ENCODE data around the gene LCE3D.

The LCE3D gene

GRCh38 chr1:152543820-152544219, 36.5 kb downstream of the LCE3D start:
- no peak overlapping the region for H3K4me3 ChIP-seq (ENCODE audit: low read depth, low read length)
- no peaks in the 10 kb centered on the region for H3K36me3 ChIP-seq (replicated peaks)
- in situ Hi-C loops (cut with HindIII; ENCODE audit: low pct_ligation_motif_present, low sequenced_read_pairs), result no loop called here
- H3K27me3 ChIP-seq (replicated peaks), result no peaks in the 10 kb centered on the region
- no peak for DNase-seq
- no peak for TF ChIP-seq CTCF (IDR thresholded peaks at IDR 0.05; ENCODE audit: low read depth, low read length, missing control alignments)
- no peak overlapping the region for H3K27ac ChIP-seq

- no peak for TF ChIP-seq CTCF (IDR thresholded peaks at IDR 0.05; ENCODE audit: low read depth, low read length, missing control alignments)
- Histone ChIP-seq H3K27me3 (replicated peaks) (no peaks in the 10 kb centered on the region), H3K36me3 (replicated peaks) (no peaks in the 10 kb centered on the region), H3K27ac (no peak overlapping the region), H3K4me3 (ENCODE audit: low read depth, low read length) (no peak overlapping the region)
- DNase-seq, result no peak
- in situ Hi-C loops (cut with HindIII; ENCODE audit: low pct_ligation_motif_present, low sequenced_read_pairs), result no loop called here
Measured at GRCh38 chr1:152539901-152540300, 40.4 kb downstream of the LCE3D start.

GRCh38 chr1:152537496-152537895, 42.8 kb downstream of the LCE3D start:
- in situ Hi-C loops (cut with HindIII; ENCODE audit: low pct_ligation_motif_present, low sequenced_read_pairs), result no loop called here
- Histone ChIP-seq H3K27me3 (replicated peaks) (no peaks in the 10 kb centered on the region), H3K36me3 (replicated peaks) (no peaks in the 10 kb centered on the region), H3K27ac (no peak overlapping the region), H3K4me3 (ENCODE audit: low read depth, low read length) (no peak overlapping the region)
- no peak for TF ChIP-seq CTCF (IDR thresholded peaks at IDR 0.05; ENCODE audit: low read depth, low read length, missing control alignments)
- DNase-seq, result no peak

- no peak for TF ChIP-seq CTCF (IDR thresholded peaks at IDR 0.05; ENCODE audit: low read depth, low read length, missing control alignments)
Measured at GRCh38 chr1:152535774-152536173, 44.5 kb downstream of the LCE3D start.

GRCh38 chr1:152533327-152533938, 46.9 kb downstream of the LCE3D start:
- TF ChIP-seq CTCF (IDR thresholded peaks at IDR 0.05; ENCODE audit: low read depth, low read length, missing control alignments), result peak; percentile 62
- no peak overlapping the region for H3K27ac ChIP-seq
- DNase-seq, result no peak
- H3K27me3 ChIP-seq (replicated peaks), result no peaks in the 10 kb centered on the region
- no peak overlapping the region for H3K4me3 ChIP-seq (ENCODE audit: low read depth, low read length)
- no peaks in the 10 kb centered on the region for H3K36me3 ChIP-seq (replicated peaks)
- in situ Hi-C loops (cut with HindIII; ENCODE audit: low pct_ligation_motif_present, low sequenced_read_pairs), result no loop called here

More at GRCh38 chr1:152535774-152536173, 44.5 kb downstream of the LCE3D start:
- Histone ChIP-seq H3K4me3 (ENCODE audit: low read depth, low read length) (no peak overlapping the region), H3K36me3 (replicated peaks) (no peaks in the 10 kb centered on the region), H3K27me3 (replicated peaks) (no peaks in the 10 kb centered on the region), H3K27ac (no peak overlapping the region)
- no peak for DNase-seq
- in situ Hi-C loops (cut with HindIII; ENCODE audit: low pct_ligation_motif_present, low sequenced_read_pairs), result no loop called here
